ENCODE data around the gene ZNF672.

Gene ZNF672

GRCh38 chr1:248891758-248892157 is 53.7 kb downstream of the ZNF672 start:
- DNase-seq, result no peak

- DNase-seq, result no peak
Measured at GRCh38 chr1:248892590-248892989, 54.6 kb downstream of the ZNF672 start.

DNA sequence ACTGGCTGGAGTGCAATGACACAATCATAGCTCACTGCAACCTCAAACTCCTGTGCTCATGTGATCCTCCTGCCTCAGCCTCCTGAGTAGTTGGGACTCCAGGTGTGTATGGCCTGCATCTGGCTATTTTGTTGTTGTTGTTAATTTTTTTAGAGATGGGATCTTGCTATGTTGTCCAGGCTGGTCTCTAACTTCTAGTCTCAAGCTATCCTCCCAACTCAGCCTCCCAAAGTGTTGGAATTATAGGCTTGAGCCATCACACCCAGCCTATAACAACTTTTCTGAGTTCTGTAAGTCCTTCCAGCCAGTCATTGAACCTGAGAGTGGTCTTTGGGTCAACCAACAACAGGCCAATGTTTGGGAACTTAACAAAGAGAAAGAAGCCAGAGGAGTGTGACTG is 56.8 kb downstream of the ZNF672 start:
- no peak for DNase-seq

DNA sequence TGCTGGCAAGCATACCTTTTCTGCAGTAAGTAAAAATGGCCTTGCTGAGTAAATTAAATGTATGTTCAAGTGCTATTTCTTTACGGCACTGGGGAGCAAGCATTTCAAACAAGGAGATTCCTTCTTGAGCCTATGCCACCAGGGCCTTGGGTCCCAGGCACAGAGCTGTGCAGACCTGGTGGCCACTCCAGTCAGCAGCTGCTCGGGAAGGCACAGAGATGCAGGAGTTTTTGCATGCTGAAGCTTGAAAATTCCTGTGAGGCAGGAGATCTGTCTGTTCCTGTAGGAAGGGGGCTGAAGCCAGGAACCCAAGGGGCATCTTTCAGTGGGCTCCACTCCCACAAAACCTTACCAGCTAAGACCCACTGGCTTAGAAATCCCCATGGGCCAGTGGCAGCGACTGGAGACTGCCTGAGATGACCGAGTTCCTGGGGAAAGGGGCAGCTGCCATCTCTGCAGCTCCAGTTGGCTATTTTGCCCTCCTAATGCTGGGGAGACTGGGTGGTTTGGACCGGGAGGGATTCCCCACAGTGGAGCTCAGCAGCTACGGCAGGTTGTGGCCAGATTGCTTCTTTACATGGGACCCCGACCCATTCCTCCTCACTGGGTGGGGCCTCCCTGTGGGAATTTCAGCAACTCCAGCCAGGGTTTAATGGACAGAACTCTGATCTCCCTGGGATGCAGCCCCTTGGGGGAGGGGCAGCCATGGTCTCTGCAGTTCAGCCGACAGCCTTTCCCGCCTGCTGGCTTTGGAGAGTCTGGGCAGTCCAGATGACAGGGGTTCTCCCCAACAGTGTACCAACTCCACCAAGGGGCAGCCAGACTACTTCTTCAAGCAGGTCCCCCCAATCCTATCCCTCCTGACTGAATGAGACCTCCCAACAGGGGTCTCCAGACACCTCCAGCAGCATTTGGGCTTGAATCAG is 59.7 kb downstream of the ZNF672 start:
- DNase-seq, result no peak
